Endothelial cell of umbilical vein (primary cell): Measurements from ENCODE around the gene CPLX1. TPM values are rescaled to one million over a fixed set of nuclear protein-coding genes. Genes with fewer than 3 reads are reported as not detected.

Experiments
- BruUV-seq: library from RNA; stranded (reverse); fragments of 400-500 nt; replicated peaks from 2 replicates; lab custom pipeline; 2021; lab: Mats Ljungman, UMichigan
- CTCF ChIA-PET: fragments of 300-600, 350-600 bp; sonication (Branson Sonifier 250); formaldehyde crosslinking; loops from one replicate; lab custom pipeline; 2021; ENCODE audit warnings: antibody characterized with exemption, inconsistent platforms; lab: Charles Lee
- POLR2A ChIA-PET: fragments of 300-600, 350-600 bp; sonication (Branson Sonifier 250); formaldehyde crosslinking; loops from one replicate; lab custom pipeline; 2021; ENCODE audit warnings: antibody characterized with exemption, inconsistent platforms; lab: Charles Lee
- DNase-seq: peaks from one replicate; pipeline ENCODE4 v3.0.0-alpha.2; 2011; ENCODE audit warnings: low read depth, low spot score
- FAIRE-seq: peaks from 2 replicates; lab custom pipeline; 2011; peaks lifted over from hg19 to GRCh38; lab: Jason Lieb, UNC
- H2AFZ ChIP-seq: 2 replicates; pipeline ENCODE4 v1.6.0; 2012; ENCODE audit warnings: low read depth, low read length, control low read depth, inconsistent platforms
- H3K27ac ChIP-seq: 2 replicates; pipeline ENCODE4 v1.5.1; 2011; ENCODE audit warnings: low read depth, mild to moderate bottlenecking, control low read depth, low read length, moderate library complexity; ENCODE audit not compliant: insufficient read depth
- H3K27me3 ChIP-seq, 2 experiments: 2 replicates each; pipeline versions ENCODE4 v1.6.0 to v1.6.1; 2011; ENCODE audit warnings: low read length in 2 of 2, mixed read lengths in 1 of 2; ENCODE audit not compliant: control insufficient read depth in 2 of 2, insufficient read depth in 2 of 2
- H3K36me3 ChIP-seq, 2 experiments: 2 replicates in 1 of 2; 3 replicates in 1 of 2; pipeline ENCODE4 v1.5.1; 2011; ENCODE audit warnings: low read length in 2 of 2, mild to moderate bottlenecking in 1 of 2, moderate library complexity in 1 of 2; ENCODE audit not compliant: control insufficient read depth in 2 of 2, insufficient read depth in 2 of 2; ENCODE audit errors: extremely low read depth in 1 of 2
- H3K4me1 ChIP-seq: 3 replicates; pipeline ENCODE4 v1.5.1; 2011; ENCODE audit warnings: mild to moderate bottlenecking, low read length; ENCODE audit not compliant: control insufficient read depth, insufficient read depth; ENCODE audit errors: extremely low read depth
- H3K4me2 ChIP-seq: 2 replicates; pipeline ENCODE4 v1.6.1; 2011; ENCODE audit warnings: low read length, control low read depth, mixed read lengths; ENCODE audit not compliant: insufficient read depth
- H3K4me3 ChIP-seq, 3 experiments: fragments of 200-600 bp in 1 of 3; sonication (generic), shearing (Covaris generic) in 1 of 3; replicated peaks in 1 of 3; 2 replicates each; pipeline ENCODE4 v1.5.1; 2011 to 2016; ENCODE audit warnings: control low read depth in 3 of 3, low read length in 3 of 3, mild to moderate bottlenecking in 2 of 3, inconsistent platforms in 1 of 3, low read depth in 1 of 3, moderate library complexity in 1 of 3; ENCODE audit not compliant: insufficient read depth in 1 of 3
- H3K79me2 ChIP-seq: 2 replicates; pipeline ENCODE4 v1.6.0; 2012; ENCODE audit warnings: low read length, inconsistent platforms; ENCODE audit not compliant: control insufficient read depth, insufficient read depth
- H3K9ac ChIP-seq: replicated peaks from 2 replicates; pipeline ENCODE3; 2011; ENCODE audit warnings: low read length, control low read depth; ENCODE audit not compliant: insufficient read depth; ENCODE audit errors: extremely low read depth
- H3K9me1 ChIP-seq: replicated peaks from 3 replicates; pipeline ENCODE4 v1.6.0; 2011; ENCODE audit warnings: mild to moderate bottlenecking, low read length; ENCODE audit not compliant: control insufficient read depth, insufficient read depth; ENCODE audit errors: extremely low read depth
- H3K9me3 ChIP-seq: replicated peaks from 2 replicates; pipeline ENCODE4 v1.5.1; 2012; ENCODE audit warnings: low read length, inconsistent platforms; ENCODE audit not compliant: control insufficient read depth, insufficient read depth
- H4K20me1 ChIP-seq: replicated peaks from 2 replicates; pipeline ENCODE3; 2011; ENCODE audit warnings: mild to moderate bottlenecking, low read length; ENCODE audit not compliant: control insufficient read depth, insufficient read depth; ENCODE audit errors: extremely low read depth
- EZH2 ChIP-seq: IDR thresholded peaks from 2 replicates; pipeline ENCODE4 v1.6.1; 2012; ENCODE audit warnings: borderline replicate concordance, low read depth, mild to moderate bottlenecking, moderate library complexity, low read length, inconsistent platforms; ENCODE audit not compliant: severe bottlenecking
- JUN ChIP-seq: IDR thresholded peaks from 2 replicates; pipeline ENCODE4 v1.6.1; 2011; ENCODE audit warnings: borderline replicate concordance, low read depth; ENCODE audit not compliant: insufficient read length, insufficient read depth
- POLR2A ChIP-seq: IDR thresholded peaks from 2 replicates; pipeline ENCODE4 v1.6.1; 2012; ENCODE audit warnings: low read depth, mild to moderate bottlenecking, control low read depth, low read length
- dilution Hi-C: fragments of 300-500 bp; cut with MboI; formaldehyde crosslinking; loops from one replicate; pipeline ENCODE4 v1.15.0; 2019; ENCODE audit warnings: low sequenced_read_pairs; ENCODE audit not compliant: extremely low pct_ligation_motif_present
- intact Hi-C: fragments of 100-400 bp; cut with micrococcal nuclease; formaldehyde crosslinking; loops from one replicate; pipeline ENCODE4 v1.10.0; 2022
- polyA plus RNA-seq, 4 experiments: library from polyadenylated mRNA; depleted of rRNA in 3 of 4; stranded (reverse) in 3 of 4; unstranded in 1 of 4; fragments of >200 nt; gene quantifications; 2 replicates each; pipeline versions ENCODE4 v1.2.1 to v1.2.3, GENCODE V29; 2011 to 2012; ENCODE audit warnings: missing spikeins in 1 of 4
- total RNA-seq: library from RNA; stranded (reverse); gene quantifications from 2 replicates; pipeline ENCODE4 v1.2.3, GENCODE V29; 2021

Gene CPLX1
- total and polyA plus RNA-seq, 2 donors (not counting 3 experiments of a cell fraction or from before 2014, with no cell fraction given), result 1.0 to 1.8 TPM

DNA sequence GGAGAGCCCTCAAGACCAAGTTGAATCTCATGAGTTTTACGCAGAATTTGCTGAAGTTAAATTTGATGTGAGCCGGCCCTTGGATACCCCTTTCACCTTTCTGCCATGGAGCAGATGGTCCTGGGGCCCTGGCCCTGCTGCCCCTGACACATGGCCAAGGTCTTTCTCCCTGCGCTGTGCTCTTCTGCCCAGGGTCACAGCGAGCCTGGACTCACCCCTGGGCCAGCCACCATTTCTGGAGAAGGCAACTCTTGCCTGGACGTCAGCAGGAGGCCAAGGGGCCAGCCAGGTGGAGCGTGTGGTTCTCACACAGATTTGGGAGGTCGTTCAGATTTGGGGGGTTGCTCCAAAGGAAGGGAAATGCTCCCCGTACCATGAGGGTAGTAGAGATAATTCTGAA, 90.3 kb downstream of the CPLX1 start:
- ChIA-PET CTCF (no interaction called here), POLR2A (no interaction called here)
- dilution Hi-C loops (no loop called here), intact Hi-C loops (no loop called here)
- Histone ChIP-seq H3K27me3 (no peaks in the 10 kb centered on the region), H3K9me3 (no peaks in the 10 kb centered on the region), H3K4me2 (no peak overlapping the region), H3K9ac (no peak overlapping the region), H4K20me1 (no peaks in the 10 kb centered on the region), H3K4me3 (no peak overlapping the region), H3K4me1 (no peaks in the 10 kb centered on the region), H3K79me2 (no peaks in the 10 kb centered on the region), H3K36me3 (peaks cover 16 to 53% of the 10 kb centered on the region in 2 experiments), H3K27ac (no peak overlapping the region), H3K9me1 (no peaks in the 10 kb centered on the region), H2AFZ (no peak overlapping the region)
- DNase-seq (no peak), FAIRE-seq (no peak)
- TF ChIP-seq JUN, result no peak
- TF ChIP-seq EZH2, result no peak
- no peak for TF ChIP-seq POLR2A
- BruUV-seq, result no TSS peak

Other genes with a start within 250 kb of the CPLX1 start
- gene TMEM271, start 249.8 kb downstream of the CPLX1 start, total RNA-seq, result not detected in 2 replicates
- gene TMEM271, start 249.8 kb downstream of the CPLX1 start, polyA plus RNA-seq, result not detected in 2 replicates
- 0.85 and 1.8 TPM in 2 replicates for gene PDE6B, start 200.6 kb downstream of the CPLX1 start, total RNA-seq
- 0.77 and 0.78 TPM in 2 replicates for gene PDE6B, start 200.6 kb downstream of the CPLX1 start, polyA plus RNA-seq
- 303 and 310 TPM in 2 replicates for gene ATP5ME, start 151.9 kb downstream of the CPLX1 start, total RNA-seq
- gene ATP5ME, start 151.9 kb downstream of the CPLX1 start, polyA plus RNA-seq, result 244 and 304 TPM in 2 replicates
- 13.4 and 15.5 TPM in 2 replicates for gene MYL5, start 151.6 kb downstream of the CPLX1 start, total RNA-seq
- gene MYL5, start 151.6 kb downstream of the CPLX1 start, polyA plus RNA-seq, result 12.3 and 14.2 TPM in 2 replicates
- gene SLC49A3, start 137.0 kb downstream of the CPLX1 start, total RNA-seq, result 5.0 and 11.5 TPM in 2 replicates
- 4.2 and 4.6 TPM in 2 replicates for gene SLC49A3, start 137.0 kb downstream of the CPLX1 start, polyA plus RNA-seq
- 69.2 and 70.2 TPM in 2 replicates for gene PCGF3, start 120.3 kb downstream of the CPLX1 start, total RNA-seq
- 91.8 and 95.3 TPM in 2 replicates for gene PCGF3, start 120.3 kb downstream of the CPLX1 start, polyA plus RNA-seq
- gene GAK, start 106.2 kb upstream of the CPLX1 start, total RNA-seq, result 109 and 110 TPM in 2 replicates
- 49.6 and 51.9 TPM in 2 replicates for gene GAK, start 106.2 kb upstream of the CPLX1 start, polyA plus RNA-seq
- gene TMEM175, start 106.3 kb upstream of the CPLX1 start, total RNA-seq, result 16.5 and 21.9 TPM in 2 replicates
- 80.1 and 83.0 TPM in 2 replicates for gene TMEM175, start 106.3 kb upstream of the CPLX1 start, polyA plus RNA-seq
- 20.2 and 20.4 TPM in 2 replicates for gene DGKQ, start 147.4 kb upstream of the CPLX1 start, total RNA-seq
- 15.8 and 18.3 TPM in 2 replicates for gene DGKQ, start 147.4 kb upstream of the CPLX1 start, polyA plus RNA-seq
- gene IDUA, start 160.9 kb upstream of the CPLX1 start, total RNA-seq, result 29.2 and 34.1 TPM in 2 replicates
- 19.1 and 23.6 TPM in 2 replicates for gene IDUA, start 160.9 kb upstream of the CPLX1 start, polyA plus RNA-seq
- 0.32 TPM in 1 of 2 replicates, not detected in the other for gene SLC26A1, start 167.3 kb upstream of the CPLX1 start, total RNA-seq
- 0.06 and 0.10 TPM in 2 replicates for gene SLC26A1, start 167.3 kb upstream of the CPLX1 start, polyA plus RNA-seq
- gene FGFRL1, start 185.5 kb upstream of the CPLX1 start, total RNA-seq, result 33.3 and 34.8 TPM in 2 replicates
- gene FGFRL1, start 185.5 kb upstream of the CPLX1 start, polyA plus RNA-seq, result 74.6 and 88.8 TPM in 2 replicates